Measurements from ENCODE around the gene C3orf70. TPM values are rescaled to one million over a fixed set of nuclear protein-coding genes. Genes with fewer than 3 reads are reported as not detected.

C3orf70 gene
- total RNA-seq, 4 donors from 2014 or later: 3.6 to 8.5 (median 5.0) TPM

GRCh38 chr3:185172086-185173049, 19.5 kb upstream of the C3orf70 start:
- Histone ChIP-seq H3K27me3 (no peaks in the 10 kb centered on the region), H3K4me1 (no peaks in the 10 kb centered on the region), H3K9me3 (no peaks in the 10 kb centered on the region), H3K4me3 (no peak overlapping the region), H3K27ac (no peak overlapping the region), H3K36me3 (no peaks in the 10 kb centered on the region)
- no peak for DNase-seq (ENCODE audit: low spot score in 2 of 2)
- 68% methylated on average over 10 of the region's 11 CpGs for WGBS
- no peak for TF ChIP-seq CTCF (IDR thresholded peaks at IDR 0.05)
- TF ChIP-seq POLR2A (IDR thresholded peaks at IDR 0.05): no peak
- no peak for TF ChIP-seq POLR2AphosphoS5 (IDR thresholded peaks at IDR 0.05)
- TF ChIP-seq EP300 (IDR thresholded peaks at IDR 0.05): no peak

- Histone ChIP-seq H3K27ac (no peak overlapping the region), H3K27me3 (no peaks in the 10 kb centered on the region), H3K4me3 (no peak overlapping the region), H3K9me3 (no peaks in the 10 kb centered on the region), H3K4me1 (no peaks in the 10 kb centered on the region), H3K36me3 (no peaks in the 10 kb centered on the region)
- TF ChIP-seq POLR2AphosphoS5 (IDR thresholded peaks at IDR 0.05): no peak
- no peak for TF ChIP-seq POLR2A (IDR thresholded peaks at IDR 0.05)
- TF ChIP-seq CTCF (IDR thresholded peaks at IDR 0.05): no peak
- no peak for TF ChIP-seq EP300 (IDR thresholded peaks at IDR 0.05)
- 67% methylated on average over 6 of the region's 6 CpGs for WGBS
- DNase-seq (ENCODE audit: low spot score in 2 of 2): no peak
Measured at GRCh38 chr3:185164428-185165217, 11.8 kb upstream of the C3orf70 start.

GRCh38 chr3:185162634-185163033, 9.8 kb upstream of the C3orf70 start:
- Histone ChIP-seq H3K4me1 (no peaks in the 10 kb centered on the region), H3K9me3 (no peaks in the 10 kb centered on the region), H3K27ac (no peak overlapping the region), H3K27me3 (peaks cover under 1% of the 10 kb centered on the region), H3K36me3 (no peaks in the 10 kb centered on the region), H3K4me3 (no peak overlapping the region)
- TF ChIP-seq CTCF (IDR thresholded peaks at IDR 0.05): no peak
- no peak for TF ChIP-seq EP300 (IDR thresholded peaks at IDR 0.05)
- TF ChIP-seq POLR2AphosphoS5 (IDR thresholded peaks at IDR 0.05): no peak
- TF ChIP-seq POLR2A (IDR thresholded peaks at IDR 0.05): no peak
- no peak for DNase-seq (ENCODE audit: low spot score in 2 of 2)
- 79% methylated on average over 8 of the region's 8 CpGs for WGBS

DNA sequence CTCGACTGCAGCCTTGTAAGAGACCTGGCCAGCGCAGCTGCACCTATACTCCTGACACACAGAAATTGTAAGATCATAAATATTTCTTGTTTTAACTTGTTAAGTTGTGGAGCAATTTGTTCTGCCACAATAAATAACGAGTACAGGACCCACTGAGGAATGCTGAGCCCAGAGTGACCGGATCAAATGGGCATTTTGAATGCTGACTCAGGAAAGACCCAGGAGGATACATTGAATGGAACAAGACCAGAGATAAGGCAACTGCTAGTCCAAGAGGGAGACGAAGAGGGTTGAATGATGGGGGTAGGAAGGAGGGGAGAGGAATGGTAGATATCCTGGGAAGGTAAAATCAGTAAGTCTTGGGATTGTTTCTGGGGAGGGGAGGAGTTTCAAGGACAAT, 8.9 kb upstream of the C3orf70 start:
- no peak overlapping the region for H3K4me3 ChIP-seq
- H3K36me3 ChIP-seq: no peaks in the 10 kb centered on the region
- no peak overlapping the region for H3K27ac ChIP-seq
- no peaks in the 10 kb centered on the region for H3K9me3 ChIP-seq
- DNase-seq (ENCODE audit: low spot score in 2 of 2): no peak
- 69% methylated on average over 5 of the region's 5 CpGs for WGBS
- TF ChIP-seq CTCF (IDR thresholded peaks at IDR 0.05): no peak
- TF ChIP-seq POLR2AphosphoS5 (IDR thresholded peaks at IDR 0.05): no peak
- TF ChIP-seq EP300 (IDR thresholded peaks at IDR 0.05): no peak
- no peak for TF ChIP-seq POLR2A (IDR thresholded peaks at IDR 0.05)
- H3K4me1 ChIP-seq: no peaks in the 10 kb centered on the region
- peaks cover 4% of the 10 kb centered on the region for H3K27me3 ChIP-seq

DNA sequence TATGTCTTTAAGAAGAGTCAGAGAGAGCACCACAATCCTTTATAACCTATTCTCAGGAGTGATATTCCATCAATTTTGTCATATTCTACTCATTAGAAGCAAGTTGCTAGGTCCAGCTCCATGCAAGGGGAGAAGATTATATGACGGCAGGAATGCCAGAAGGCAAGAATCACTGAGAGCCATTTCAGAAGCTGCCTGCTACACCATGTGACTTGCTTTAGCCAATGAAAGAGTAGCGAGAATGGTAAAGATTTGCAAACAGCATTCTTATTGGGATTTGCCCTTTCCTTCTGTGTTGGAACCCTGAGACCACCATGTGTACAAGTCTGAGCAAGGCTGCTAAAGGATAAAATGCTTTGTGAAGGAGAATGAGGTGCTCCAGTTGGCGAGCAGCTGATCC, 4.5 kb upstream of the C3orf70 start:
- H3K4me3 ChIP-seq: no peak overlapping the region
- TF ChIP-seq POLR2A (IDR thresholded peaks at IDR 0.05) (no peak), POLR2AphosphoS5 (IDR thresholded peaks at IDR 0.05) (no peak), EP300 (IDR thresholded peaks at IDR 0.05) (no peak), CTCF (IDR thresholded peaks at IDR 0.05) (no peak)
- no peak for DNase-seq (ENCODE audit: low spot score in 2 of 2)
- H3K27ac ChIP-seq: no peak overlapping the region
- H3K36me3 ChIP-seq: no peaks in the 10 kb centered on the region
- 92% methylated on average over 3 of the region's 3 CpGs for whole genome bisulfite sequencing
- no peaks in the 10 kb centered on the region for H3K9me3 ChIP-seq
- peaks cover 10% of the 10 kb centered on the region for H3K27me3 ChIP-seq
- H3K4me1 ChIP-seq: peaks cover 14% of the 10 kb centered on the region

Measured in suprapubic skin (tissue), 4 donors.